UCSD-AML1 (cell line): ENCODE results near the gene PLXNA2.

Source experiments
- DNase-seq: peaks from one replicate; lab custom pipeline; 2025; ENCODE audit not compliant: unreplicated experiment; lab: John Stamatoyannopoulos, UW

The PLXNA2 gene

DNA sequence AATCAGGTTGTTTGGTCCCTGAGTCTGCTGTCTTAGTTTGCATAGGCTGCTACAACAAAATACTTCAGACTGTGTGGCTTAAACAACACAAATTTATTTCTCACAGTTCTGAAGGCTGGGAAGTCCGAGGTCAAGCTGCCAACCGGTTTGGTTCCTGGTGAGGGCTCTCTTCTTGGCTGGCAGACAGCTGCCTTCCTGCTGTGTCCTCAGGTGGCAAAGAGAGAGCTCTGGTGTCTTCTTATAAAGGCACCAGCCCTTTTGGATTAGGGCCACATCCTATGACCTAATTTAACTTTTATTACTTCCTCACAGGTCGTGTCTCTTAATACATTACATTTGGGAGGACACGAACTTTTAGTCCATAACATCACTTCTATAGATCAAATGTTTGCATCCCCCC lies 243.7 kb downstream of the PLXNA2 start:
- DNase-seq: no peak

DNA sequence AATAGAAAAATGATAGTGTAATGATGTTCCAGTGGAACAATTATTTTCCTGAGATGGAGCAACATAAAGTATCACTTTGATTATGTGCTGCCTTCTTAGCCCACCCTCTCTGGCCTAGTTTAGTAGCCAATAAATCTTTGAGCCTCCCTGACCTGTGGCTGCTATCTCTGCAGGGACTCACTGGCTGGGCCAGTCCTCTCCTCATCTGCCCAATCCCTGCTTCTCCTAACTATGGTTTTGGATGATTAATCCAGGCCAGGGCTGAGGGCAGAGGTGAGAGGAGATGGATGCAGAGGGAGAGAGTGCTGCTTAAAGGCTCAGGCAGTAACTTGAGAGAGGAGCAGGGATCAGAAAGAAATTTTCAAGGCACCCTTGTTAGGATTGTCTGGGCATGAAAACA lies 244.2 kb downstream of the PLXNA2 start:
- DNase-seq: no peak

DNA sequence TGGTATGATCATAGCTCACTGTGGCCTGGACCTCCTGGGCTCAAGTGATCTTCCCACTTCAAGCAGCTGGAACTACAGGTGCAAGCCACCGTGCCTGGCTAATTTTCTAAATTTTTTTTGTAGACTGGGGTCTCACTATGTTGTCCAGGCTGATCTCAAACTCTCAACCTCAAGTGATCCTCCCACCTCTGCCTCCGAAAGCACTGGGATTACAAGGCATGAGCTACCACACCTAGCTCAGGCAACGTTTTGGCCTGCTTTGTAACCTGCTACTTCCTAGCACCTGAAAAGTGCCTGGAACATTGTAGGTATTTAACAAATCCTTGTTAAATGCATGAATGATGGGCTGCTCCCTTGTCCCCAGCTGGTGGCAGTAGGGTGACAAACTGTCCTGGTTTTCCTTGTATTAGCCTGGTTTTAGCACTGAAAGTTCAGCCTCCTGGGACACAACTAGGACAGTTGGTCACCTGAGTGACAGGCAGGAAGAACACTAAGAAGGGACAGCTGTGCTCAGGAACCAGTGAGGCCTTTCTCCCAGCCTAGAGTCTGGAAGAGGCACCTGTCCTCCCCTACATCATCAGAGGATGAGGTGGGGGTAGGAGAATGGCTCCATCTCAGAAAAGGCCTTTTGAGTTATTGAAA lies 244.8 kb downstream of the PLXNA2 start:
- no peak for DNase-seq

DNA sequence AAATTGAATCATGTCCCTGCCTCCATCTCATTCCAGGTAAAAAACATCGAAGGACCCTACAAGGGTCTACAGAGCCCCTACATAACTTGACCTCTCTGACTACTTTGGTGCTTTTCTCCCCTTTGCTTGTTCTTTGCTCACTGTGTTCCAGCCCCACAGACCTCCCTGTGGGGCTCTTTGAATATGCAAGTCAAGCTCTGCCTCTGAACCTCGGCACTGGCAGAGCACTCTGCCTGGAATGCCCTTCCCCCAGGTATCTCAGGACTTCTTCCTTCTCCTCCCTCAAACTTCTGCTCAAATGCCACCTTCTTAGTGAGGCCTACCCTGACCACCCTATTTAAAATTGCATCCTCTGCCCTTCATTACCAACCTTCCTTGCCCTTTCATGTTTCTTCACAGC lies 245.5 kb downstream of the PLXNA2 start:
- DNase-seq: no peak

DNA sequence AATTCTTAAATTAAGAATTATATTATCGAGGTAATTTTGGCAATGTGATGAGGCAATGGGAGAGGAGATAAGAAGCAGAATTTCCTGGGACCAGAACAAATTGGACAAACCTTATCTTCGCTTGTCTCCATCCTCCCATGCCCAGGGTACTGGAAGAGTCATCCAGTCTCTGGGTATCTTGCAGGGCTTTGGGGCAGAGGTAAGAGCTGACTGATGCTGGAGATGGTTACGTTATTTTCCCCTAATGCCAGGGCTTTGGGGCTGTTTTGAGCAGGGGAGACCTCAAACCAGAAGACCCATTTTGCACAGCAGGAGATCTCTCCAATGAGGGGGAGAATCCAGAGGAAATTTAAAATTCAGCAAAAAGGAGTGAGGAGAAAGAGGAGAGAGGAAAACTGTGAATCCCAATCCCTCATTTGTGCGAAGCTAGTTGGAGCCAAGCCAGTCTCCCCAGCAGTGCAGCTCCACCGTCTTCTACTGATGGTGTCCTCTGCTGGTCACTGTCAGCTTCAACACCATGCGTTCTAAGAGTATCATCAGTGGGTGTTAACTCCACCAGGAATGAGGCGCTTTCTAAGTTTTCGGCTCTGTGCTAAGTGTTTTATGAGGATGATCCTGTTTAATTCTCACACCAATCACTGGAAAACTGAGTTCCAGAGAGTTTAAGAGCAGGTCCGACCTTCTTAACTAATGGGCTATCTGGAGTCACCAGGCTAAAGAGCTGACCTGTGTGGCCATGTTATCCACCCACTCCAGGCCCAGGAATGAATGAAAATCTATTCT lies 246.5 kb downstream of the PLXNA2 start:
- peak; percentile 50 for DNase-seq

DNA sequence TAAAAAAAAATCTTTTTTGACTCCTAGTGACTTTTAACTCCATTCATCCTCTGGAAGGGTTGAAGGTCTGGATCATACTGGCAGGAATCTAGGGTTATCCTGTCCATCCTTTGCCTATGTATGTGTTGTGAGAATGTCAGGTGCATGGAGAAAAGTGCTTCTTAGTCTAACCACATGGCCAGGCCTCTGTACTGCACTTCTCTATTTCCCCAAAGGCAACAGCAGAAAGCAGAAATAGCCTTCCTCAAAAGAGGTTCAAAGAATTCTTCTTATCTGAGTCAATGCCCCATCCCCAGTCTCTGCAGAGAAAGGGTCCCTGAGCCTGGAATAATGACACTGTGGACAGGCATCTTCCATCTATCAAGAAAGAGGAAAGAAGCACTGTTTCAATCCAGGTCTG lies 247.5 kb downstream of the PLXNA2 start:
- DNase-seq: no peak

DNA sequence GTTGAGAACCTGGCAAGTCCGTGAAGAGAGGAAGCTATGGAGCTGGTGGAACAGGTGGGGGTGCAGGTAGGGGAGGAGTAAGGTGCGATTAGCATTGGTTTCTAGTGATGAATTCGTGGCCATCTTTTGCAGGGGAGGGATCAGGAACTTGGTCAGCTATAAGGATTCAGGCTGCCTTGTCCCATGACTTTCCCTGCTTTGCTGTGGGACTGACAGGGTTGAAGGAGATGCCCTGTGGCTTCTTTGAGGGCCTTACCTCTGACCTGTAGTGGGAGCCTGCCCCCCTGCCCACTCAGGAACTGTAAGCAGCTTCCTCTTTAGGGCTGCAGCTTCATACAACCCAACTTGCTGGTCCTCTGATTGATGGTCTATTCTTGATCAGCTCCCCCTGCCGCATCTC lies 248.6 kb downstream of the PLXNA2 start:
- DNase-seq: no peak

DNA sequence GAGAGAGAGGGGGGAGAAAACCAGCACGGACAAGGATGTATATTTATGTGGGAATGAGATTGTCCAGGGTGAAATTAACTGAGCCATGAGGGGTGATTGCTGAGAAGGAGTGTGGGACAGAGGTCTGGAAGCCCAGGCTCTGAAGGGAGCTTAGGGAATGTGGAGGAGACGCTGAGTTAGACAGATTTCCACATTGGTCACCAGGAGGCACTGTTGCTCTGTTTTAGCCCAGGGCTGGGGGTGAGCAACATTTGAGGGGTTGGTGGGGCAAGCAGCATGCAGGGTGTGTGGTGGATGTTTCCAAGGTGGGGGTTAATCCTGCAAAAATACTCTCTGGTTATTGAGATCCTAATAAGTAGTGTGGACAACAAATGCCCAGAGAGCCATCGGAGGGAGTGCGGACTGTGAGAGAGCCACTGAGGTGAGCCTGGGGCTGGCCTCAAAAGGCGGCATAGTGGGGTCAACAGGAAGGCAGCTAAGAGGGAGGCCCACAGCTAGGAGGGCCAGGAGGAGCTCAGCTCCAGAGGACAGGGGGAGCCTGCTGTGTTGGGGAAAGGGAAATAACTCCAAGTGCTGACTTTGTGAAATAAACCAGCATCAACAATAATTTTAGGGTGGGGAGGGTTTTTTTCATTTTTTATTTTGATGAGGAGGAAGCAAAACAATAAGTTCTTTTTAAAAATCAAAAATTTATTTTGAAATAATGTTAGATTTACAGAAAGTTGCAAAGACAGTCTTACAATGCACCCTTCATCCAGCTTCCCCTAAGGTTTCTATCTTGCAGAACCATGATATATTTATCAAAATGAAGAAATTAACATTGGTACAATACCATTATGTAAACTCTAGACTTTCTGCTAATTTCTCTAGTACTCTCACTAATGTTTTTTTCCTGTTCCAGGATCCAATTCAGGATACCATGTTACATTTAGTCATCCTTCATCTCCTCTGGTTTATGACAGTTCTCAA lies 250.4 kb downstream of the PLXNA2 start:
- no peak for DNase-seq

DNA sequence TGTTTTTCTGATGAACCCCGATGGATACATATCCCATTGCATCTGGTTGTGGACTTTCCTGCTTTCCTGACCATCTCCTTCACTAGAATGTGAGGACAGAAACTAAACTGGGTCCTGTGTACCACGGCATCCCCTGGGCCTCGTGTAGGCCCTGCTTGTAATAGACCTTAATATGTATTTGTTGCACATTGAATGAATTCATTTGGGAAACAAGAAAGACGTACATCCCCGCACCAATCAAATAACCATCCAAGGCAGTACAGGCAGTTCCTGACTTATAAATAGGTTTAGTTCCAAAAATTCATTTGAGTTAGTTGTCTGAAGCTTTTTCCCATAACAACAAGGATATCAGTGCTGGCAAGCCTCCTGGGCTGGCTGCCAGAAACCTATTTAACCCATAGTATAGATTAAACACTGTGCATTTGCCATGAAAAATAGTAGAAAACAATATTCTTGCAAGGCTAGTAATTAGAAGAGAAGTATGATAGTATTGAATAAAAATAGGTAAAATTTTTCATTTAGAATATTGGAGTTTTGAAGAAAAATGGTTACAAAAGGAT lies 251.4 kb downstream of the PLXNA2 start:
- no peak for DNase-seq

DNA sequence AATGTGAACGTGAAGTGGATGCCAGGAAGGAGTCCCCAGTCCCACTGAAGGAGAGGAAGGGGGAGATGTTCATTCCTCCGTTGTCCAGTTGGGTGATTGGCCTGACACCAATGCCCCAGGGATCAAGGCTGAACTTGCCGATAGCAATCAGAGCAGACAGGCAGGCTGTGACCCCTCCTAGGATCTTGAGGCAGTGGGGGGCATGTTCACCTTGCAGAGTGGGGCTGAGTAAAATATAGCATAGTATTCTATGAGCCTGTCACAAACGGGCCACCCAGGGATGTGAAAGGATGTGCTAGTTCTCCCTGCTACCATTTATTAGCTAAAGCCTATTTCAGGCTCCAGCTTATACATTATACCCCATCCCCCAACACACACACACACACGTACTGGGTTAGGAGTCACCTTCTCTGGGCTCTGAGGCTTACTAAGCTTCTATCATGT lies 252.6 kb downstream of the PLXNA2 start:
- no peak for DNase-seq

DNA sequence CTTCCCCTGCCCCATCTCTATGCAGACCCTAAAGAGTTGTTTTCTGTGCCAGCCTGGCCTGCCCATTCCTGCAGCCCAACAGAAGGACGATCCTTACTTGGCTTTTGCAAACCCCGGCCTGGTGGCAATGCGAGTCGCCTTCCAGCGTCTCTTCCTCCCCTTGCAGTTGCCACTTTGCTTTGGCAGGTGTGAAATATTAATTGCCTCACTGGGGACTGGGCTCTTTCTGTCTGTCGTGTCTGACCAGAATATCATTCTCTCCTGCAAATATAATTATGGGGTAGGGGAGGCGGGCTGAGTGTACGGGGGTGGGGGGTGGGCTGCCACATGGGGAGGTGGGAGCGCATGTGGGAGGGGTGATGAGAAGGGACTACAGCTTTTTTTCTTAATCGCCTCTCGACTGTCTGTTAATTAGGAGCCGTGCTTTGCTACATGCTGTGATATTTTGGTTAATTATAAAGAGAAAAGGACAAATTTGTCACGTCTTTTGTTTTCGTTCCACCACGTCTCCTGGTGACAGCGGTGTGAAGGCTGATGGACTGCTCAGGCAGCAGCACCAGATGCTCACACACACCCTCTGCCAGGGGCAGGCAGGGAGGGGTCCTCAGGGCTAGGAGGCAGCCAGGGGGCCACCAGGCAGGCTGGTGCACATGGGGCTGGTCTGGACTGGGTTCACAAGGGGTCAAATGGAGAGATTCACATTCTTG lies 253.2 kb downstream of the PLXNA2 start:
- no peak for DNase-seq

DNA sequence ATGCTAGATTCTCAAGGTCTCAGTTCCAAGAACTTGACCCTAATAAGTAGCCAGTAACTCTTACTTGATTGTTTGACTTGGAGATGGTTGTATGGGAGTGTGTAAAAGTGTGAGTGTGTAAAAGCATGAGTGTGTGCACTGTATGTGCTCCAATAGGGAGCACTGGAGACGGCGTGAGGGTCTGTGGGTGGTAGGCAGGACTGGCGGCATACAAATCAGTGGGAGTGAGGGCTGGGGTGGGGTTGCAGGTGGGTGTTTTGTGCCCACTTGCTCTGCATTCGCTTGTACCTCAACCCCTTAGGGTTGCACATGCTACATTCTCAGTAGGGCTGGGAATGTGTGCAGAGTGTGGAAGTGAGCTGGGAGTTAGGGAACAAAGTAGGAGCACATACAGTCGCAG lies 253.7 kb downstream of the PLXNA2 start:
- DNase-seq: no peak

DNA sequence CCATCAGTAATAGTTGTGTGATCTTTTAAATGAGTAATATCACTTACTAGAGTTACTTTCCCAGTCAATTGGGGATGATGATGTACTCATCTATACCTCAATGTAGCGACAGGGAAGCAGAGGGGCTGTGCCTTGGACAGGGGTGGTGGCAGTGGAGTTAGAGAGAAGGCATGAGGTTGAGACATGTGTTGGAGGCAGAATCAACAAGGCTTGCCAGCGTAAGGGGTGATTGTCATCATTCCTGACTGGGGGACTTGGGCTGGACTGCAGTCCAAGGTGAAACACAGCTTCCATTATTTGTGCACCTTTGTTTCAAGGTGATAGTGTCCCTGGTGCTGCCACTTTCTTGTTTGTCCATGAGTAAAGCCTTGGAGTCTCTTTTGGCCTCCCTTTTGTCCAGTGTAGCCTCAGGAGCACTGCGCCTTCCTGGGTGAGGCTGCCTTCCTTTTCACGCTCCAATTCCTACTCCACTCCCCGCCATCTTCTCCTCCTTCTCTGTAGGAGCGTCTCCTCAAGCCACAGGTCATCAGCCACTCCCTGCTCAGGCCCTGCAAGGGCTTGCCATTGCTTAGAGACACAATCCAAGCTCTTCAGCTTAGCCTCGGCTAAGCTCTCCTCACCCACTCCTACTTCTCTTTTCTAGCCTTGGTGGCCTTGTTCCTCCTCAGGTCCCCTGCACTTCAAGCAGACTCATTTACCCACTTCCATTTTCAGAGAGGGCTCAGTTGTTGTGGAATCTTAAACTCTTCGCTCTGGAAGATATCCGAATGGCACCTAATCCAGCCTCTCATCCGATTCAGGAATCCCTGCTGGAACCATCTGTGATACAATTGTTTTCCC lies 255.6 kb downstream of the PLXNA2 start:
- DNase-seq: no peak

DNA sequence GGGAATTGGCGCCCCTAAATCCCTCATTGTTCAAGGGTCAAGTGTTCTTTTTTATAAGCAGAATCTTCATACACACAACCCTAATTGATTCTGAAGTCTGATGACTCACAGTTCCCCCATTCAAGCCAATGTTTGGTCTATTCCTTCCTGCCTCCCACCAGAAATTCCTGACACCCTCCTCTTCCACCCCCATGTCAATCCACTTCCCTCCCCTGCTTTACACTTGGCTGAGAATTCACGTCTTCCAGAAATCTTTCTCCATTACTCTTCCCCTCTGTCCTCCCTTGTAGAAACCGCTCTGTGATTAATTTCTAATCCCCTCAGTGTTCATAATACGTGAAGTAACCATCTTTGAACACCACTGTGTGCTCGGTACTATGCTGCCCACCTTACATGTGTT lies 257.0 kb downstream of the PLXNA2 start:
- DNase-seq: no peak

DNA sequence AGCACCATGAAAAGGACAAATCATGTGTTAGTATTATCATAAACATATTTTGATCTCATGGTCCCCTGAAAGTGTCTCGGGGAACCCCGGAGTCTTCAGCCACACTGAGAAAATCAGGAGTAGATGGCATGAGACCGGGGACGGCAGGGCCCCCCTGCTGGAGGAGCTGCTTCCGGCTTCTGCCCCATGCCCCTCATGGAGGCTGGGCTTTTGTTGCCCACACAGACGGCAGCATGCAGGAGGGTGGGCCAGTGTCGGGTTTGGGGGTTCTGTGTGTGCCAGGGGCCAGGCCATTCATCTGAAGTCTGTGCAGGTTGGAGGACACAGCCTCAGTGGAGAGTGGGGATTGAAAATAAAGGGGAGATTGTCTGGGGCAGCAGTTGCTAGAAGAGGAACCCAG lies 258.2 kb downstream of the PLXNA2 start:
- no peak for DNase-seq

DNA sequence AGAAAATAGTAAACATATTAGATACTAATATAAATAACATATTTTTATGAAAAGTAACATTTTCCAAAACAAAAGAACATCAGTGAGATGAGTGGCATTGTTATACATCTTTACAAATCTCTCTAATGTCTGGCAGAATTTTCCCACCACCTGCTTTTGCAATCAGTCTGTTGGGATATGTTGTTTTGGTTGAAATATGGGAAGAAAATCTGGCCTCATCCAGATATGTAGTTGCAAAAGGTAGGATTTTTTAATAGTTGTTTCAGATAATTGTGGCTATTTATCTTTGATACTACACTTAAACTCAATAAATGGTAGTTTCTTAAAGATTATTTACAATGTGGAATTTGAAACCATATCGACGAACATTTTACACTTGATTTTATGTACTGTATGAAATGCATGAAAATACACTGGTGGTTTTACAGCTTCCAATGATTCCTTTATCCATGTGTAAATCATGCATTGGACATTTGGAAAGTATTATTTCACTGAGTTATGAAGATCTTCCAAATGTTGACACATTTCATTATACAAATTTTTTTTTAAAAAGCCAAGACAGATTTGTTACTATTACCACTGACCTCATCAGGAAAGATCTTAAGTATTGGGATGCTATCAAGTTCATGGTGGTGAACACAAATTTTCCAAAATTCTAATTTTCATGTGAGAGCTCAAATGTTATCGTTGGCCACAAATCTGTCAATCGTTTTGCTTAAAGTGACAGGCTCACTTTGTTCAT lies 259.2 kb downstream of the PLXNA2 start:
- DNase-seq: no peak

DNA sequence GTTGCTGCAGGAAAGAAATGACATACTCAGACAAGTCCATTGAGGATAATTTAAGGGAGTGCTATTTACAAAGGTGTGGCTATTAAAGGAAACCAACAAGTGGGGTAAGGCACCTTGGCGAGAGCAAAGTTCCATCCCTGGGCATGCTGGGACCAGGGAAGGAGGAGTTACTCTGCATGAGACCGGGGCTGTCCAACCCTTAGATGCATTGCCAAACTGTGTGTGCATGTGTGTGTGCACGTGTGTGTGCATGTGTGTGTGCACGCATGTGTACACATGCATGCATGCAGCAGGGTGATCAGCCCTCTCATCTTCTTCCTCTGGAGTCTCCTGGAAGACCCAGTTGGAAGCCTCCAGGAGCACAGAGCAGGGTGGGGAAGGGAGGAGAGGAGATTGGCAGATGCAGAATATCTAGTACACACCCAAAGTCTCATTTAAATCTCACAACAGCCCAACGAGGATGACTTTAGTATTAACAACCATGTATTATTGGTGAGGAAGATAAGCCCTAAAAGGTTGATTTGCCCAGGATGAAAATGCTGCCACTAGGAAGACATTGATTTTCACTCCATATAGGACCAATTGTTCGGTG lies 261.0 kb downstream of the PLXNA2 start:
- no peak for DNase-seq

DNA sequence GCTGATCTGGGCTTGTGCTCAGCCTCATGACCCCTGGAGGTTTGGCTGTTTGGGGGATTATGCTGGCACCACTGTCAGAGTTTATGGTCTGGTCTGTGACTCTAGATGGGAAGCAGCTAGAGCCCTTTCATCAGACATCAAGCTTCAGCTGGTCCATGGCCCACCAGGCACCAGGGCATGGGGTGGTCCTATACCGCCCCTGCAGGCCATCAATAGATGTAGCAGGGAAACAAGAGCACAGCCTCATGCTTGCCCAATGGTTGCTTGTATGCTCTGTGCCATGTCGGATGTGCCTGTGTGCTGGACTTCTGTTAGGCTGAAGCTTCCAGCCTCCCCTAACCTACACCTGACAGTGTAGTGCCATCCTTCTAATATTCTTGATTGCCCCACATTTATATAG lies 262.2 kb downstream of the PLXNA2 start:
- no peak for DNase-seq

DNA sequence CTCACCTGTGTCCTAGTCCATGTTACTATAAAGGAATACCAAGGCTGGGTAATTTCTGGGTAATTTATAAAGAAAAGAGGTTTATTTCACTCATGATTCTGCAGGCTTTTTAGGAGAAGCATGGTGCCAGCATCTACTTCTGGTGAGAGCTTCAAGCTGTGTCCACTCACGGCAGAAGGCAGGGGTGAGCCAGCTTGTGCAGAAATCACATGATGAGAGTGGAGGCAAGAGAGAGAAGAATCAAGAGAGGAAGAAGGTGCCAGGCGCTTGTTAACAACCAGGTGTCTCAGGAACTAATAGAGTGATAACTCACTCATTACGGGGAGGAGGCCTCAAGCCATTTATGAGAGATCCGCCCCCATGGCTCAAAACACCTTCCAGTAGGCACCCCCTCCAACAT lies 265.7 kb downstream of the PLXNA2 start:
- DNase-seq: no peak
